HepG2 (cell line): ENCODE data around the gene PRKACA. TPM values are rescaled to one million over a fixed set of nuclear protein-coding genes. Genes with fewer than 3 reads are reported as not detected.

Experiments used
- ATAC-seq: fragments of 200-7000 bp; cut with Tn5 transposase; 3 replicates; pipeline ENCODE4 v1.9.1; 2020; ENCODE audit warnings: mild to moderate bottlenecking, moderate library complexity
- BruUV-seq: library from RNA; stranded (reverse); fragments of 400-500 nt; replicated peaks from 2 replicates; lab custom pipeline; 2021; lab: Mats Ljungman, UMichigan
- CTCF ChIA-PET: fragments of 300-600 bp; formaldehyde crosslinking; extraction: SDS; loops from one replicate; lab custom pipeline; 2021; ENCODE audit warnings: low total read pairs, inconsistent platforms, low intra/inter-chr PET ratio; lab: Yijun Ruan, JAX
- POLR2A ChIA-PET: fragments of 350-600 bp; sonication (Branson Sonifier 250); formaldehyde crosslinking; loops from one replicate; lab custom pipeline; 2020; ENCODE audit warnings: antibody characterized with exemption, inconsistent platforms; lab: Yijun Ruan, JAX
- DNase-seq: peaks from one replicate; pipeline ENCODE4 v3.0.0-alpha.2; 2015; ENCODE audit warnings: low spot score
- FAIRE-seq: peaks from 3 replicates; lab custom pipeline; 2011; peaks lifted over from hg19 to GRCh38; lab: Jason Lieb, UNC
- H2AFZ ChIP-seq: one replicate; pipeline ENCODE4 v1.6.1; 2011; ENCODE audit warnings: low read length, inconsistent platforms
- H3K27ac ChIP-seq: fragments of 300-600 bp; 3 replicates; pipeline ENCODE4 v1.8.0; 2011; ENCODE audit warnings: mixed run types, mild to moderate bottlenecking, mixed read lengths, low read length, inconsistent platforms; ENCODE audit not compliant: insufficient read depth; ENCODE audit errors: extremely low read length
- H3K27me3 ChIP-seq, 2 experiments: fragments of 200-600 bp in 1 of 2; 2 replicates in 1 of 2; 3 replicates in 1 of 2; pipeline versions ENCODE4 v1.6.0 to v1.8.0; 2011; ENCODE audit warnings: low read length in 2 of 2, mild to moderate bottlenecking in 2 of 2, moderate library complexity in 2 of 2, inconsistent platforms in 1 of 2; ENCODE audit not compliant: insufficient read depth in 2 of 2, control insufficient read depth in 1 of 2
- H3K36me3 ChIP-seq, 2 experiments: fragments of 200-600 bp in 1 of 2; replicated peaks in 1 of 2; 2 replicates in 1 of 2; 3 replicates in 1 of 2; pipeline versions ENCODE4 v1.5.1 to v1.8.0; 2011; ENCODE audit warnings: low read length in 2 of 2, inconsistent platforms in 1 of 2; ENCODE audit not compliant: insufficient read depth in 2 of 2, control insufficient read depth in 1 of 2
- H3K4me1 ChIP-seq: 2 replicates; pipeline ENCODE4 v1.5.1; 2012; ENCODE audit warnings: low read length, inconsistent platforms; ENCODE audit not compliant: insufficient read depth
- H3K4me2 ChIP-seq: 2 replicates; pipeline ENCODE4 v1.6.0; 2011; ENCODE audit warnings: low read depth, low read length, inconsistent platforms
- H3K4me3 ChIP-seq, 3 experiments: fragments of 200-600 bp in 1 of 3; sonication (generic), shearing (Covaris generic) in 1 of 3; replicated peaks in 1 of 3; 2 replicates each; pipeline ENCODE4 v1.5.1; 2011 to 2016; ENCODE audit warnings: low read length in 3 of 3, inconsistent platforms in 2 of 3, low read depth in 2 of 3, mild to moderate bottlenecking in 2 of 3, control low read depth in 1 of 3, mixed read lengths in 1 of 3; ENCODE audit not compliant: insufficient read depth in 1 of 3
- H3K79me2 ChIP-seq: one replicate; pipeline ENCODE4 v1.6.1; 2011; ENCODE audit warnings: low read length, inconsistent platforms; ENCODE audit not compliant: insufficient read depth
- H3K9ac ChIP-seq: 2 replicates; pipeline ENCODE4 v1.6.0; 2011; ENCODE audit warnings: mild to moderate bottlenecking, low read depth, low read length, inconsistent platforms; ENCODE audit not compliant: insufficient read depth
- H3K9me3 ChIP-seq: 2 replicates; pipeline ENCODE4 v1.5.1; 2012; ENCODE audit warnings: mild to moderate bottlenecking, low read length
- H4K20me1 ChIP-seq: 2 replicates; pipeline ENCODE4 v1.6.0; 2011; ENCODE audit warnings: inconsistent platforms, mild to moderate bottlenecking, low read length, moderate library complexity; ENCODE audit not compliant: insufficient read depth
- DNMT3B ChIP-seq: conservative IDR thresholded peaks from 2 replicates; pipeline ENCODE4 v1.6.1; 2016; ENCODE audit warnings: missing biosample characterization, control low read depth
- RAD21 ChIP-seq: fragments of 450-650 bp; formaldehyde crosslinking; IDR thresholded peaks from 2 replicates; pipeline ENCODE4 v1.5.0; 2020; ENCODE audit warnings: mild to moderate bottlenecking
- RELA ChIP-seq: sonication (generic); formaldehyde crosslinking; IDR thresholded peaks from 2 replicates; pipeline ENCODE4 v1.4.0; 2020; ENCODE audit warnings: missing genetic modification reagents
- SP140L ChIP-seq: sonication (generic); formaldehyde crosslinking; IDR thresholded peaks from 2 replicates; pipeline ENCODE4 v1.4.0; 2020; ENCODE audit warnings: missing genetic modification reagents, borderline replicate concordance
- ZNF577 ChIP-seq: sonication (generic); formaldehyde crosslinking; IDR thresholded peaks from 2 replicates; pipeline ENCODE4 v1.4.0; 2020; ENCODE audit warnings: mild to moderate bottlenecking, low read depth, missing genetic modification reagents, borderline replicate concordance
- ZNF619 ChIP-seq: sonication (generic); formaldehyde crosslinking; IDR thresholded peaks from 2 replicates; pipeline ENCODE4 v1.4.0; 2020; ENCODE audit warnings: mild to moderate bottlenecking, missing genetic modification reagents
- ZNF777 ChIP-seq: sonication (generic); formaldehyde crosslinking; IDR thresholded peaks from 2 replicates; pipeline ENCODE4 v1.4.0; 2020; ENCODE audit warnings: missing genetic modification reagents
- WGBS: methylation state at CpG from one replicate; pipeline ENCODE4 v1.1.6; 2017; ENCODE audit warnings: low lambda C conversion rate; 5-methylcytosine and 5-hydroxymethylcytosine counted together
- in situ Hi-C: cut with HindIII; loops from 2 replicates; pipeline ENCODE4 v1.10.0; 2017; ENCODE audit warnings: low pct_unique_long_range_greater_than_20kb; ENCODE audit not compliant: extremely low pct_ligation_motif_present
- intact Hi-C: fragments of 100-400 bp; cut with micrococcal nuclease; formaldehyde crosslinking; loops from one replicate; pipeline ENCODE4 v1.10.0; 2022; ENCODE audit not compliant: unreplicated experiment
- polyA plus RNA-seq, 8 experiments: library from polyadenylated mRNA; depleted of rRNA in 3 of 8; stranded (reverse) in 7 of 8; unstranded in 1 of 8; fragments of >200 nt; fragmentation: Illumina TruSeq in 4 of 8; extraction: Trizol in 4 of 8; gene quantifications; 2 replicates each; pipeline versions ENCODE4 v1.2.1 to v1.2.3, GENCODE V29; 2011 to 2016; ENCODE audit warnings: low read depth in 4 of 8, missing spikeins in 1 of 8, mixed read lengths in 1 of 8; ENCODE audit not compliant: insufficient read depth in 1 of 8
- total RNA-seq, 5 experiments: library from RNA; depleted of rRNA; stranded (reverse); fragments of >200 nt; fragmentation: Illumina TruSeq; extraction: Trizol; gene quantifications; 2 replicates each; pipeline ENCODE4 v1.2.3, GENCODE V29; 2016; ENCODE audit warnings: low read depth in 1 of 5
- TF ChIP-seq, protein P1 (sequence below): sonication (generic); formaldehyde crosslinking; IDR thresholded peaks from 2 replicates; pipeline ENCODE4 v1.8.1; 2023; ENCODE audit warnings: mild to moderate bottlenecking, moderate library complexity, missing genetic modification reagents
- TF ChIP-seq, protein P2 (sequence below): sonication (generic); formaldehyde crosslinking; IDR thresholded peaks from 2 replicates; pipeline ENCODE4 v1.4.0; 2020; ENCODE audit warnings: missing genetic modification reagents
- TF ChIP-seq, protein P3 (sequence below): sonication (generic); formaldehyde crosslinking; IDR thresholded peaks from 2 replicates; pipeline ENCODE4 v1.5.1; 2020; ENCODE audit warnings: mild to moderate bottlenecking, missing genetic modification reagents, moderate library complexity

Gene PRKACA
- total and polyA plus RNA-seq, 2 of the 13 experiments (the other 11 are each of a cell fraction or from before 2014, with no cell fraction given): 11.0 to 18.2 TPM

DNA sequence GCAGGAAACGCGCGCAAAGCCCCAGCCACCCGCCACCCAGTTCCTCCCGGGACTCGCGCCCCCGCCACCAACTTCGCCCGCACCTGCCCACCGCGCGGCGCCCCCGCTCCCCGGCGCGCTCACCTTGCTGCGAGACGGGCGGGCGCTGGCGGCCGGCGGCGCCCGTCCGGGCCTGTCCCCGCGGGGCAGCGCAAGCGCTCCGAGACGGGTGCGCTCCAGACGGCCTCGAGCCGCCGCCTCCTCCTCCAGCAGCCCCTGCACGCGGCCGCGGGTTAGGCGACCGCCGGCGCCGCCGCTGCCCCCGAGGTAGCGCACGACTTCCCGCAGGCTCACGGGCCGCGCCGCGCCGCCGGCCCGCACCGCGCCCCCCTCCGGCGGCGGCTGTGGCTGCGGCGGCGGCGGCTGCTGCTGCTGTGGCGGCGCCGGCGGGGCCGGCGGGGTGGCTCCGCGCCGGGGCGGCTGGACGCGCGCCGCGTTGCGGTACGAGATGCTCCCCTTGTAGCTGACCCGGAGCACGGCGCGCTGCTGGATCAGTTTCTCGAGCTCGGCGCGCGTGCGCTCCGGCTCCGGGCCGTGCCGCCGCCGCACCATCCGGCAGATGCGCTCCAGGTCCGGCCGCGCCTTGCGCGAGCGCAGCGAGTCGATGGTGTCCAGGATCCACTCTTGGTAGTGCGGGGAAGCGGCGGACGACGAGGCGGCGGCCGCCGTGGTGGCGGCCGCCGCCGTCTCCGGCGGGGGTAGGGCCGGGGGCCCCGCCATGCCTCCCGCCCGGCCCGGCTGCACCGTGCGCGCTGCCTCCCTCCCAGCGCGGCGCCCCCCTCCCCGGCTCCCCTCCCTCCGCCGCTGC is 27.7 kb downstream of the PRKACA start:
- Histone ChIP-seq H3K36me3 (peaks cover 4 to 8% of the 10 kb centered on the region in 2 experiments; a peak in 2 of 5 replicates), H3K9ac (peak overlapping the region; percentile 62), H4K20me1 (no peaks in the 10 kb centered on the region), H3K9me3 (peaks cover 6% of the 10 kb centered on the region; the same call in 1 of the 2 replicates), H3K27ac (peak overlapping the region; percentile 78), H2AFZ (no peak overlapping the region), H3K4me1 (peaks cover 31% of the 10 kb centered on the region), H3K4me2 (peak overlapping the region; percentile 67), H3K27me3 (no peaks in the 10 kb centered on the region), H3K79me2 (peaks cover 4% of the 10 kb centered on the region), H3K4me3 (peak overlapping the region; percentile 58 to 83 (median 76); a peak in 5 of 6 replicates)
- ATAC-seq: peak; percentile 8
- 0% methylated on average over 5 of the region's 142 CpGs for WGBS
- in situ Hi-C loops (no loop called here), intact Hi-C loops (loop anchor here (1.0 kb wide), 1 partner anchor 10 kb away; no protein-coding TSS in a partner anchor)
- DNase-seq: no peak
- FAIRE-seq: no peak
- CTCF ChIA-PET: interaction anchor here (0.7 to 1.7 kb wide), 5 partner anchors 15 to 210 kb away, joined by 3 to 5 read pairs (median 4); no protein-coding TSS in a partner anchor
- POLR2A ChIA-PET: interaction anchor here (1.0 kb wide), 1 partner anchor 9 kb away, joined by 4 read pairs; no protein-coding TSS in a partner anchor
- BruUV-seq: no TSS peak
- TF ChIP-seq, protein P1, sequence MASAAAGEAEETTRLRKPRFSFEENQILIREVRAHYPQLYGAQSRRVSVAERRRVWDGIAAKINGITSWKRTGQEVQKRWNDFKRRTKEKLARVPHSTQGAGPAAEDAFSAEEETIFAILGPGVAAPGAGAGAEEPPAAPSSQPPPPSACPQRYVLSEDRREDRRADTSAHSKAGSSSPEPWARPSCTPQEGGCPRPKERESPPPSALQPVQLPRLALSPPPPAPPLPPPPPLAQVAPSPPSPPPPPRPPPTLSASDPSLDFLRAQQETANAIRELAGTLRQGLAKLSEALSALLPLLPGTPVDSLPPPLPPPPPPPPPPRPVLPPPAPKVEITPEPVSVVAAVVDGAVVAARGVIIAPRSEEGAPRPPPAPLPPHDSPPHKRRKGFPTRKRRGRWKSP (CRISPR knock-in tag): 0 out of 2 replicates have a peak, but pooled peaks have one; percentile 50
- no peak for TF ChIP-seq ZNF577 (CRISPR knock-in tag)
- no peak for TF ChIP-seq RELA (CRISPR knock-in tag)
- TF ChIP-seq ZNF777 (CRISPR knock-in tag): peak; percentile 86
- TF ChIP-seq, protein P2, sequence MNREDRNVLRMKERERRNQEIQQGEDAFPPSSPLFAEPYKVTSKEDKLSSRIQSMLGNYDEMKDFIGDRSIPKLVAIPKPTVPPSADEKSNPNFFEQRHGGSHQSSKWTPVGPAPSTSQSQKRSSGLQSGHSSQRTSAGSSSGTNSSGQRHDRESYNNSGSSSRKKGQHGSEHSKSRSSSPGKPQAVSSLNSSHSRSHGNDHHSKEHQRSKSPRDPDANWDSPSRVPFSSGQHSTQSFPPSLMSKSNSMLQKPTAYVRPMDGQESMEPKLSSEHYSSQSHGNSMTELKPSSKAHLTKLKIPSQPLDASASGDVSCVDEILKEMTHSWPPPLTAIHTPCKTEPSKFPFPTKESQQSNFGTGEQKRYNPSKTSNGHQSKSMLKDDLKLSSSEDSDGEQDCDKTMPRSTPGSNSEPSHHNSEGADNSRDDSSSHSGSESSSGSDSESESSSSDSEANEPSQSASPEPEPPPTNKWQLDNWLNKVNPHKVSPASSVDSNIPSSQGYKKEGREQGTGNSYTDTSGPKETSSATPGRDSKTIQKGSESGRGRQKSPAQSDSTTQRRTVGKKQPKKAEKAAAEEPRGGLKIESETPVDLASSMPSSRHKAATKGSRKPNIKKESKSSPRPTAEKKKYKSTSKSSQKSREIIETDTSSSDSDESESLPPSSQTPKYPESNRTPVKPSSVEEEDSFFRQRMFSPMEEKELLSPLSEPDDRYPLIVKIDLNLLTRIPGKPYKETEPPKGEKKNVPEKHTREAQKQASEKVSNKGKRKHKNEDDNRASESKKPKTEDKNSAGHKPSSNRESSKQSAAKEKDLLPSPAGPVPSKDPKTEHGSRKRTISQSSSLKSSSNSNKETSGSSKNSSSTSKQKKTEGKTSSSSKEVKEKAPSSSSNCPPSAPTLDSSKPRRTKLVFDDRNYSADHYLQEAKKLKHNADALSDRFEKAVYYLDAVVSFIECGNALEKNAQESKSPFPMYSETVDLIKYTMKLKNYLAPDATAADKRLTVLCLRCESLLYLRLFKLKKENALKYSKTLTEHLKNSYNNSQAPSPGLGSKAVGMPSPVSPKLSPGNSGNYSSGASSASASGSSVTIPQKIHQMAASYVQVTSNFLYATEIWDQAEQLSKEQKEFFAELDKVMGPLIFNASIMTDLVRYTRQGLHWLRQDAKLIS: no peak
- no peak for TF ChIP-seq DNMT3B
- TF ChIP-seq RAD21 (CRISPR knock-in tag): peak; percentile 11; the same call in 1 of the 2 replicates
- no peak for TF ChIP-seq ZNF619 (CRISPR knock-in tag)
- no peak for TF ChIP-seq SP140L
- TF ChIP-seq, protein P3, sequence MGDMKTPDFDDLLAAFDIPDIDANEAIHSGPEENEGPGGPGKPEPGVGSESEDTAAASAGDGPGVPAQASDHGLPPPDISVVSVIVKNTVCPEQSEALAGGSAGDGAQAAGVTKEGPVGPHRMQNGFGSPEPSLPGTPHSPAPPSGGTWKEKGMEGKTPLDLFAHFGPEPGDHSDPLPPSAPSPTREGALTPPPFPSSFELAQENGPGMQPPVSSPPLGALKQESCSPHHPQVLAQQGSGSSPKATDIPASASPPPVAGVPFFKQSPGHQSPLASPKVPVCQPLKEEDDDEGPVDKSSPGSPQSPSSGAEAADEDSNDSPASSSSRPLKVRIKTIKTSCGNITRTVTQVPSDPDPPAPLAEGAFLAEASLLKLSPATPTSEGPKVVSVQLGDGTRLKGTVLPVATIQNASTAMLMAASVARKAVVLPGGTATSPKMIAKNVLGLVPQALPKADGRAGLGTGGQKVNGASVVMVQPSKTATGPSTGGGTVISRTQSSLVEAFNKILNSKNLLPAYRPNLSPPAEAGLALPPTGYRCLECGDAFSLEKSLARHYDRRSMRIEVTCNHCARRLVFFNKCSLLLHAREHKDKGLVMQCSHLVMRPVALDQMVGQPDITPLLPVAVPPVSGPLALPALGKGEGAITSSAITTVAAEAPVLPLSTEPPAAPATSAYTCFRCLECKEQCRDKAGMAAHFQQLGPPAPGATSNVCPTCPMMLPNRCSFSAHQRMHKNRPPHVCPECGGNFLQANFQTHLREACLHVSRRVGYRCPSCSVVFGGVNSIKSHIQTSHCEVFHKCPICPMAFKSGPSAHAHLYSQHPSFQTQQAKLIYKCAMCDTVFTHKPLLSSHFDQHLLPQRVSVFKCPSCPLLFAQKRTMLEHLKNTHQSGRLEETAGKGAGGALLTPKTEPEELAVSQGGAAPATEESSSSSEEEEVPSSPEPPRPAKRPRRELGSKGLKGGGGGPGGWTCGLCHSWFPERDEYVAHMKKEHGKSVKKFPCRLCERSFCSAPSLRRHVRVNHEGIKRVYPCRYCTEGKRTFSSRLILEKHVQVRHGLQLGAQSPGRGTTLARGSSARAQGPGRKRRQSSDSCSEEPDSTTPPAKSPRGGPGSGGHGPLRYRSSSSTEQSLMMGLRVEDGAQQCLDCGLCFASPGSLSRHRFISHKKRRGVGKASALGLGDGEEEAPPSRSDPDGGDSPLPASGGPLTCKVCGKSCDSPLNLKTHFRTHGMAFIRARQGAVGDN (CRISPR knock-in tag): 0 out of 2 replicates have a peak, but pooled peaks have one; percentile 5
